ENCODE data around the gene SUGCT. TPM values are rescaled to one million over a fixed set of nuclear protein-coding genes. Genes with fewer than 3 reads are reported as not detected.
A peak's percentile ranks its signal among the peaks of the same experiment; 100 is the strongest.
"Not testable (repeated sequence)": the region's sequence is repeated elsewhere in the genome, so short reads cannot be mapped to it uniquely, and the experiment has no call there.

Gene SUGCT
- total RNA-seq, 1 experiment from 2014 or later = 17.1 TPM

DNA sequence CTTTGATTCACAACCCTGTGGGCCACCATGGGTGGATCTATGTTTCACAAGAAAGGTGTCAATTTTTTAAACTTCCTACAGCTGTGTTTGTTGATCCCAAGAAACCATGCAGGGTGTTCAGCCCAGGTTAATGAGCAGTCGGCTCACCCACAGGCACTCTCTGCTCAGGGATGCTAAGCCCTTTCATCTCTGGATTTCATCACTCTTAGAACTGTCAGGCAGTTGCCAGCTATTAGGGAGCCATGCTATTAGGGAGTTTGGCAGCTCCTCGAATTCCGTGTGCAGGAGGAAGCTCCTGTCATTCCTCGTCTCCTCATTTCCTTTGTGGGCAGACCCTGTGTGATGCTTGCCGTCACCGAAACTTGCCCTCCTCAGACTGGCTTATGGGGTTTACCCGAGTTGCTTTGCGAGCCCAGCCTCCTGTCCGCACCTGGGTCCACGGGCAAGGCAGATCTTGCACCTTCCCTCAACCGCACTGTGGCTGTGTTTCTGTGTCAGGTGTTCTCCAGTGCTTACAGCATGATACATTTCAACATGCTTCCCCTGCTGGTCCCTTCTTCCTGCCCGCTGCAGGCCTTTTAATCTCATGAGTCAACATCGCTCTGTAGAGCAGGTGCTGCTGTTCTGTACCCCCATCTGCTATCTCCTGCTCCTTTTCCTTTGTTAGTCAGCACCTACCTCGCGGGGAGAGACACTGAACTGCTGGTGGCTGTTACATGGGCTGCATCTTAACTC lies 509.8 kb downstream of the SUGCT start:
- Histone ChIP-seq H3K9me3 (replicated peaks) (no peaks in the 10 kb centered on the region), H3K36me3 (no peaks in the 10 kb centered on the region), H3K4me1 (replicated peaks) (peaks cover 15% of the 10 kb centered on the region), H3K27me3 (replicated peaks) (no peaks in the 10 kb centered on the region), H3K4me3 (no peak overlapping the region), H3K27ac (no peak overlapping the region)
- DNase-seq (ENCODE audit: low read depth in 1 of 2, low spot score in 2 of 2) = no peak

DNA sequence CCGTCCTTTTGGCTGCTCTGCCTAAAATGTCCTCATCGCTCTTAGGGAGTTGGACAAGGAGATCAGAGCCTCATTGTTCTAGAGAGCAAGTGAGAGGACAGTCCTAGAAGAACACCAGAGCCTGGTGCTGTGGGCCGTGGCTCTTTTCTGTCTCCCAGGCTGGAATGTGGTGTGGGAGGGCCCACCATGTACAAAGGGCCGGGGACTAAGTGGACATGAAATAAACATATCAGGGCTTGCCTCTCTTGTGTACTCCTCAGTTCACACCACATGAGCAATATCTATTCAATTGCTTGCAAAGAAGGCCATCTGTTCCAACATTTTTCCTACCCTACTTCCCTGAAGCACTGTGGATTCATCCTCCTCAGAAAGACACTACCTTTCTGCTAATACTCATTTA lies 510.4 kb downstream of the SUGCT start:
- Histone ChIP-seq H3K4me1 (replicated peaks) (peaks cover 10% of the 10 kb centered on the region), H3K27ac (no peak overlapping the region), H3K4me3 (no peak overlapping the region), H3K9me3 (replicated peaks) (no peaks in the 10 kb centered on the region), H3K27me3 (replicated peaks) (no peaks in the 10 kb centered on the region), H3K36me3 (no peaks in the 10 kb centered on the region)
- DNase-seq (ENCODE audit: low read depth in 1 of 2, low spot score in 2 of 2) = no peak

DNA sequence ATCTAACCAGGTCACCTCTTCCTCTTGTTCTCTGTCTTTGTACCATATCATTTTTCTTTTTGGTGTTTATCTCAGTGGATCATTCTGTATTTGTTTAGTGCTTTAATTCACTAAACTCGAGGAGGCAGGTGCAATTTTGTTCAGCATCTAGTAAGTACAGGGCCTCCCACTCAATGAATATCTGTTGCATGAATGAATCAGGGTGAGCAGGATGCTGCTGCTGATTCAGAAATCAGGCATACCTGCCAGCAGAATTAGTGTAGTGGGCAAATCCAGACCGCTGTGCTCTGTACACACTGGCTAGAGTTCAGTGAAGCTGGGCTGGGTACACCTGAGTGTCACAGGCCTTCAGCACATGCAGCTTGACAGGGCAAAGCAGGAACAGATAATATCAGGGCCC lies 511.9 kb downstream of the SUGCT start:
- Histone ChIP-seq H3K4me3 (no peak overlapping the region), H3K9me3 (replicated peaks) (no peaks in the 10 kb centered on the region), H3K36me3 (no peaks in the 10 kb centered on the region), H3K27me3 (replicated peaks) (no peaks in the 10 kb centered on the region), H3K4me1 (replicated peaks) (no peaks in the 10 kb centered on the region), H3K27ac (no peak overlapping the region)
- DNase-seq (ENCODE audit: low read depth in 1 of 2, low spot score in 2 of 2) = no peak

DNA sequence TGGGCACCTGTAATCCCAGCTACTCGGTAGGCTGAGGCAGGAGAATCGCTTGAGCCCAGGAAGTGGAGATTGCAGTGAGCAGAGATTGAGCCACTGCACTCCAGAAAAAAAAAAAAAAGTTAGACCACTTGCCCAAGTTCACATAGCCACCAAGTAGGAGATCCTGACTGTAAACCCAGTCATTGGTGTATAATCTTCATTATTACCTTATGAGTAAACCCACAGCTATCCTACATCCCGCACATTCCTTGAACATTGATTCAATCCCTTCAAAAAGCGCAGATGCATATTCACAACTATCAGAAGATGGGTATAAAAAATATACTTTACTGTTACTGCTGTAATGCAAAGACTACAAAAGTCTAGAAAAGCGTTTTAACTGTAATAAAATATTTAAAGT lies 512.9 kb downstream of the SUGCT start:
- Histone ChIP-seq H3K9me3 (replicated peaks) (no peaks in the 10 kb centered on the region), H3K4me3 (no peak overlapping the region), H3K4me1 (replicated peaks) (no peaks in the 10 kb centered on the region), H3K36me3 (no peaks in the 10 kb centered on the region), H3K27ac (no peak overlapping the region), H3K27me3 (replicated peaks) (no peaks in the 10 kb centered on the region)
- no peak for DNase-seq (ENCODE audit: low read depth in 1 of 2, low spot score in 2 of 2)

GRCh38 chr7:40649247-40649646 lies 514.4 kb downstream of the SUGCT start:
- Histone ChIP-seq H3K27me3 (replicated peaks) (no peaks in the 10 kb centered on the region), H3K4me1 (replicated peaks) (no peaks in the 10 kb centered on the region), H3K27ac (no peak overlapping the region), H3K36me3 (no peaks in the 10 kb centered on the region), H3K4me3 (no peak overlapping the region), H3K9me3 (replicated peaks) (no peaks in the 10 kb centered on the region)
- DNase-seq (ENCODE audit: low read depth in 1 of 2, low spot score in 2 of 2) = no peak

DNA sequence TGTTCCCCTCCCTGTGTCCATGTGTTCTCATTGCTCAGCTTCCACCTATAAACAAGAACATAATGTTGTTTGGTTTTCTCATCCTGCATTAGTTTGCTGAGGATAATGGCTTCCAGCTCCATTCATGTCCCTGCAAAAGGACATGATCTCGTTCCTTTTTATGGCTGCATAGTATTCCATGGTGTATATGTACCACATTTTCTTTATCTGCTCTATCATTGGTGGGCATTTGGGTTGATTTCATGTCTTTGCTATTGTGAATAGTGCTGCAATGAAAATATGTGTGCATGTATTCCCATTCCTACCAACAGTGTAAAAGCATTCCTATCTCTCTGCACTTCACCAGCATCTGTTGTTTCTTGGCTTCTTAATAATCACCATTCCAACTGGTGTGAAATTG lies 516.1 kb downstream of the SUGCT start:
- H3K4me3 ChIP-seq; H3K9me3 ChIP-seq (replicated peaks); H3K27ac ChIP-seq; H3K27me3 ChIP-seq (replicated peaks); DNase-seq (ENCODE audit: low read depth in 1 of 2, low spot score in 2 of 2); H3K4me1 ChIP-seq (replicated peaks); H3K36me3 ChIP-seq: not testable (repeated sequence)

DNA sequence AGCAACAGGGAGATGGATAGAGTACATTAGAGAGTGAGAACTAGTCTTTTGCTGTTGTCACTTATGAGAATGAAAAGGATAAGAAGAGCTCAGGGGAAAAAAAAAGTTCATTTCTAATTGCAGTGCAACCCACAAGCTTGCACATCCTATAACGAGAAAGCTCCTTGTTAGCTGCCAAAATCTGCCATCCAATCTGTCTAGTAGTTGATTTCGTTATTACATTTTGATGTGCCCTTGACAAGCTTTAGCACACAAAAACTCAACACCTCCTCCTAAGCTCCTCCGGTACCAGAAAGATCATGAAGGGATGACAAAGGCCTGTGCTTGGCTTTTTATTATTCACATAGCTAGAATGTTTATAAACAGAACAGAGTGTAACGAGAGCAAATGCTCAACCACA lies 519.4 kb downstream of the SUGCT start:
- H3K27me3 ChIP-seq (replicated peaks) = no peaks in the 10 kb centered on the region
- H3K9me3 ChIP-seq (replicated peaks) = no peaks in the 10 kb centered on the region
- no peaks in the 10 kb centered on the region for H3K36me3 ChIP-seq
- DNase-seq (ENCODE audit: low read depth in 1 of 2, low spot score in 2 of 2) = no peak
- H3K4me1 ChIP-seq (replicated peaks) = no peaks in the 10 kb centered on the region
- H3K27ac ChIP-seq = no peak overlapping the region
- no peak overlapping the region for H3K4me3 ChIP-seq

- H3K4me1 ChIP-seq (replicated peaks) = no peaks in the 10 kb centered on the region
- no peaks in the 10 kb centered on the region for H3K36me3 ChIP-seq
- no peaks in the 10 kb centered on the region for H3K9me3 ChIP-seq (replicated peaks)
- H3K27ac ChIP-seq = no peak overlapping the region
- H3K4me3 ChIP-seq = no peak overlapping the region
- H3K27me3 ChIP-seq (replicated peaks) = no peaks in the 10 kb centered on the region
- DNase-seq (ENCODE audit: low read depth in 1 of 2, low spot score in 2 of 2) = no peak
Observed at GRCh38 chr7:40655426-40655825, 520.6 kb downstream of the SUGCT start.

DNA sequence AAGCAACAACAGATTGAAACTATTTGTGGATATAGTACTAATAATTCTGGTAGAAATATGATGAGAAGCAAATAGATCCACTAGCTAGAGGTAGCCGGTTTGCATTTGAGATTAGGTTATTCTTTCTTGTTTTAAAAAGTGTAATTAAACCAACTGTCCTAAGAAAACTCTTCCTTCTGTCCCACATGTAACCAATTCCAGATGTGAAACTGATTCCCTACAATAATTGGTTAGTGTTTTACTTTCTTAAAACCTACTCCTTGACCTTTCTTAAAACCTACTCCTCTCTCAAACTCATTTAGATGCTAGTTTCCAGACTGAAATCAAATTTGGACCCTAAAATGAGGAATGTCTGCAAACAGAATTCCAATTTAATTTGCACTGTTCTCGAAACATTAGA lies 521.5 kb downstream of the SUGCT start:
- H3K27me3 ChIP-seq (replicated peaks) = no peaks in the 10 kb centered on the region
- DNase-seq (ENCODE audit: low read depth in 1 of 2, low spot score in 2 of 2) = no peak
- H3K9me3 ChIP-seq (replicated peaks) = no peaks in the 10 kb centered on the region
- H3K4me3 ChIP-seq = no peak overlapping the region
- H3K4me1 ChIP-seq (replicated peaks) = no peaks in the 10 kb centered on the region
- H3K27ac ChIP-seq = no peak overlapping the region
- no peaks in the 10 kb centered on the region for H3K36me3 ChIP-seq

GRCh38 chr7:40658729-40659128 lies 523.9 kb downstream of the SUGCT start:
- Histone ChIP-seq H3K4me1 (replicated peaks) (no peaks in the 10 kb centered on the region), H3K36me3 (peaks cover 3% of the 10 kb centered on the region; the same call in 1 of the 2 replicates), H3K27ac (no peak overlapping the region), H3K27me3 (replicated peaks) (no peaks in the 10 kb centered on the region), H3K9me3 (replicated peaks) (no peaks in the 10 kb centered on the region), H3K4me3 (no peak overlapping the region)
- no peak for DNase-seq (ENCODE audit: low read depth in 1 of 2, low spot score in 2 of 2)

- DNase-seq (ENCODE audit: low read depth in 1 of 2, low spot score in 2 of 2) = no peak
- H3K36me3 ChIP-seq = peaks cover 3% of the 10 kb centered on the region; the same call in 1 of the 2 replicates
- H3K9me3 ChIP-seq (replicated peaks) = no peaks in the 10 kb centered on the region
- no peak overlapping the region for H3K27ac ChIP-seq
- H3K27me3 ChIP-seq (replicated peaks) = no peaks in the 10 kb centered on the region
- no peak overlapping the region for H3K4me3 ChIP-seq
- H3K4me1 ChIP-seq (replicated peaks) = no peaks in the 10 kb centered on the region
Observed at GRCh38 chr7:40659231-40659630, 524.4 kb downstream of the SUGCT start.

DNA sequence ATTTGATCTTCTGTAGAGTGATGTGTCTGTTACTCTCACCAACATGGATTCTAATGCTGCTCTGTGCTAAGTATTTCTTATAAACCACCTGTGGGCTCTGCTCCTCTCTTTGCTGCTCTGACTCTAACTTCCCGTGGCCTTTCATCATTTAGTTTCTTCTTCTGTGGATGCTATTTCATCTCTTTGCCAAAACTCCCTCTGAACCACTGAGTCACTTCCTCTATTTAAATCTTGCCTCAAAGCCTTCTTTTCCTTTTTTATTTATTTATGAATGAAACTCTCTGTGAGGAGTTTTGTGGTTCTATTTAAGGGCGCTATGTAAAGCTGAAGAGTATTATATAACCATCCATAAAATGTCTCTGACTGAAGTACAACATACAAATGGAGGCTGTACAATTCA lies 538.5 kb downstream of the SUGCT start:
- Histone ChIP-seq H3K9me3 (replicated peaks) (no peaks in the 10 kb centered on the region), H3K36me3 (no peaks in the 10 kb centered on the region), H3K27me3 (replicated peaks) (no peaks in the 10 kb centered on the region), H3K4me3 (no peak overlapping the region), H3K4me1 (replicated peaks) (peaks cover 14% of the 10 kb centered on the region), H3K27ac (peak overlapping the region; percentile 9)
- DNase-seq (ENCODE audit: low read depth in 1 of 2, low spot score in 2 of 2) = peak in 1 of 2 experiments; percentile 58

- H3K27ac ChIP-seq = no peak overlapping the region
- no peaks in the 10 kb centered on the region for H3K27me3 ChIP-seq (replicated peaks)
- no peaks in the 10 kb centered on the region for H3K36me3 ChIP-seq
- peaks cover 14% of the 10 kb centered on the region for H3K4me1 ChIP-seq (replicated peaks)
- no peaks in the 10 kb centered on the region for H3K9me3 ChIP-seq (replicated peaks)
- H3K4me3 ChIP-seq = no peak overlapping the region
- DNase-seq (ENCODE audit: low read depth in 1 of 2, low spot score in 2 of 2) = no peak
Observed at GRCh38 chr7:40674316-40674715, 539.5 kb downstream of the SUGCT start.

DNA sequence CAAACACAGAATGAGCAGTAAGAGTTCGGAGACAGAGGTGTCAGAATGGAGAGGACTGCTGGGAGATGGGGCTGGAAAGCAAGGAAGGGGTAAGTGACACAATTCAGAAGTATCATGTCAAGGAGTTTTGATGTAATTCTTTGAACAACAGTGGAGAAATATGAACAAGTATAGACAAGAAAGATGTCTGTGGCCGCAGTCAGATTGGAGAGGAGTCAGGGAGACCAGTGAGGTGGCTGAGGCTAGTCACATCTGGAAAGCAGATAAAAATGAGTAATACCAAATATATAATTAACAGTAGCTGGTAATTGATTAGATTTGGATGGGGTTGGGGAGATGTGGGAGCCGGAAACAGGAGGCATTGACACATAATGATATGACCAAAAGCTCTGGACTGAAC lies 540.9 kb downstream of the SUGCT start:
- H3K27me3 ChIP-seq (replicated peaks) = no peaks in the 10 kb centered on the region
- no peaks in the 10 kb centered on the region for H3K9me3 ChIP-seq (replicated peaks)
- no peak for DNase-seq (ENCODE audit: low read depth in 1 of 2, low spot score in 2 of 2)
- H3K4me1 ChIP-seq (replicated peaks) = peaks cover 14% of the 10 kb centered on the region
- H3K27ac ChIP-seq = no peak overlapping the region
- H3K4me3 ChIP-seq = no peak overlapping the region
- H3K36me3 ChIP-seq = no peaks in the 10 kb centered on the region

- no peaks in the 10 kb centered on the region for H3K36me3 ChIP-seq
- no peak overlapping the region for H3K4me3 ChIP-seq
- H3K27me3 ChIP-seq (replicated peaks) = no peaks in the 10 kb centered on the region
- peaks cover 14% of the 10 kb centered on the region for H3K4me1 ChIP-seq (replicated peaks)
- H3K9me3 ChIP-seq (replicated peaks) = no peaks in the 10 kb centered on the region
- no peak for DNase-seq (ENCODE audit: low read depth in 1 of 2, low spot score in 2 of 2)
- H3K27ac ChIP-seq = no peak overlapping the region
Observed at GRCh38 chr7:40676221-40676620, 541.4 kb downstream of the SUGCT start.
